Measurements from ENCODE around the gene PDGFB.

The PDGFB gene

DNA sequence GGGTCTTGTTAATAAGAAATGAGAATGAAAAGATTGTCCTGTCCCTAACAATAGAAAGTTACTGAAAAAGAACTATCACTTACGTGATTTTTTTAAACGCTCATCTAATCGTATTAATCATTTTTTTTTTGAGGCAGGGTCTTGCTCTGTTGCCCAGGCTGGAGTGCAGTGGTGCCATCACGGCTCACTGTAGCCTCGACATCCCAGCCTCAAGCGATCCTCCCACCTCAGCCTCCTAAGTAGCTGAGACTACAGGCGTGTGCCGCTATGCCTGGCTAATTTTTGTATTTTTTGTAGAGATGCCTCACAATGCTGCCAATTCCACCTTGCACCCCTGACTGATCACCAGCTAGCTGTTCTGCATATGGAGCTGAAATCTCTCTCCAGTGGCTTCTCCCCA lies 15.7 kb downstream of the PDGFB start:
- H3K4me3 ChIP-seq (ENCODE audit: low read depth in 1 of 2, low read length in 1 of 2): no peak overlapping the region
- no peaks in the 10 kb centered on the region for H3K36me3 ChIP-seq
- no peaks in the 10 kb centered on the region for H3K4me1 ChIP-seq (ENCODE audit: control insufficient read depth in 1 of 2, insufficient read depth in 1 of 2, low read depth in 1 of 2, low read length in 1 of 2)
- TF ChIP-seq, protein P1, sequence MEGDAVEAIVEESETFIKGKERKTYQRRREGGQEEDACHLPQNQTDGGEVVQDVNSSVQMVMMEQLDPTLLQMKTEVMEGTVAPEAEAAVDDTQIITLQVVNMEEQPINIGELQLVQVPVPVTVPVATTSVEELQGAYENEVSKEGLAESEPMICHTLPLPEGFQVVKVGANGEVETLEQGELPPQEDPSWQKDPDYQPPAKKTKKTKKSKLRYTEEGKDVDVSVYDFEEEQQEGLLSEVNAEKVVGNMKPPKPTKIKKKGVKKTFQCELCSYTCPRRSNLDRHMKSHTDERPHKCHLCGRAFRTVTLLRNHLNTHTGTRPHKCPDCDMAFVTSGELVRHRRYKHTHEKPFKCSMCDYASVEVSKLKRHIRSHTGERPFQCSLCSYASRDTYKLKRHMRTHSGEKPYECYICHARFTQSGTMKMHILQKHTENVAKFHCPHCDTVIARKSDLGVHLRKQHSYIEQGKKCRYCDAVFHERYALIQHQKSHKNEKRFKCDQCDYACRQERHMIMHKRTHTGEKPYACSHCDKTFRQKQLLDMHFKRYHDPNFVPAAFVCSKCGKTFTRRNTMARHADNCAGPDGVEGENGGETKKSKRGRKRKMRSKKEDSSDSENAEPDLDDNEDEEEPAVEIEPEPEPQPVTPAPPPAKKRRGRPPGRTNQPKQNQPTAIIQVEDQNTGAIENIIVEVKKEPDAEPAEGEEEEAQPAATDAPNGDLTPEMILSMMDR (IDR thresholded peaks at IDR 0.05): no peak
- H3K27me3 ChIP-seq: peaks cover 97% of the 10 kb centered on the region
- no peak overlapping the region for H3K27ac ChIP-seq
- no peaks in the 10 kb centered on the region for H3K9me3 ChIP-seq

DNA sequence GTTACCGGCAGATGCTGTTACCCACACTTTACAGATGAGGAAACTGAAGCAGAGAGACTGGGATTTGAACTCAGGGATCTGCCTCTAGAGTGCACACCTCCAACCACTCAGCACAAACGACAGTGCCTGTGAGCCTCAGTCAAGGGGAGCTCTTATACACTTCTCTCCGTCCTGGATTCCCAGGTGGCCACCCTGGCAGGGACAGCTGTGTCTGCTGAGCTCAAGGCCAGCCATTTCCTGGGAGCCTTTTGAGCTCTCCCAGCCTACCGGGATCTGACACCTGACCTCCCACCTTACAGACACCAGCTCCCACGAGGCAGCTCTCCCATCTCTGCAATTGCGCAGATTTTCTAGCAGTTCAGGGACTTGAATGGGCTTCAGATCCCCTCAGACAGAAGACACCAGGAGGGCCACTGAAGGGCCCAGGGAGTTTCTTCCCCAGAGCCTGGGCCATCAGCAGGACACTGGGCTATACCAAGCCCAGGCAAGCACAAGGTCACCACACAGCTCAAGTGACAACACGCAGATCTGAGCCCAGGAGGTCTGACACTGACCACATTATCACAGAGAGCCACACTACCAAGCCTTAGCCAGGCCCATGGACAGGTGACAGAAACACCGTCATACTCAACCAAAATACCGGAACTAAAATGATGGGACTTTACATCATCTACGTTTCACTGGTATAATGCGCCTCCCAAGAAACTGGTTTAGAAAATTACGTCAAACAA lies 17.1 kb downstream of the PDGFB start:
- Histone ChIP-seq H3K27ac (no peak overlapping the region), H3K36me3 (no peaks in the 10 kb centered on the region), H3K4me3 (ENCODE audit: low read depth in 1 of 2, low read length in 1 of 2) (no peak overlapping the region), H3K9me3 (no peaks in the 10 kb centered on the region), H3K27me3 (peaks cover 97% of the 10 kb centered on the region), H3K4me1 (ENCODE audit: control insufficient read depth in 1 of 2, insufficient read depth in 1 of 2, low read depth in 1 of 2, low read length in 1 of 2) (no peaks in the 10 kb centered on the region)
- TF ChIP-seq, protein P1 (IDR thresholded peaks at IDR 0.05): no peak

DNA sequence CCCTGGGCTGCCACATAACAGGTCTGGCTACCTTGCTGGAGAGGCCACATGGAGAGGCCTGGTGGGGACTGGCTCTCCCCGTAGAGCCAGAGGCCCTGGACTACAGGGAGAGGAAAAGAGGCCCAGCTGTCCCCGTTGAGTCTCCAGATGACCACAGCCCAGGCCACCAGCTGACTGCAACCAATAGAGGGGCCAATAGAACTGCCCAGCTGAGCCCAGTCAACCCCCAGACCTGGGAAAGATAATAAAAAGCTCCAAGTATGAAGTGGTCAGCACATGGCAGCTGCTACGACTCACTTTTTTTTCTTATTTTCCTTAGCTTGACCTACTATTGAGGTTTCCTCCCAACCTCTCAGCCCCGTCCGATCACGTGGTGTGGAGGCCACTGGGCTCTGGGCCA lies 18.4 kb downstream of the PDGFB start:
- H3K27me3 ChIP-seq: peaks cover 97% of the 10 kb centered on the region
- TF ChIP-seq, protein P1 (IDR thresholded peaks at IDR 0.05): no peak
- H3K36me3 ChIP-seq: no peaks in the 10 kb centered on the region
- H3K27ac ChIP-seq: no peak overlapping the region
- H3K4me3 ChIP-seq (ENCODE audit: low read depth in 1 of 2, low read length in 1 of 2): no peak overlapping the region
- H3K4me1 ChIP-seq (ENCODE audit: control insufficient read depth in 1 of 2, insufficient read depth in 1 of 2, low read depth in 1 of 2, low read length in 1 of 2): no peaks in the 10 kb centered on the region
- H3K9me3 ChIP-seq: no peaks in the 10 kb centered on the region

DNA sequence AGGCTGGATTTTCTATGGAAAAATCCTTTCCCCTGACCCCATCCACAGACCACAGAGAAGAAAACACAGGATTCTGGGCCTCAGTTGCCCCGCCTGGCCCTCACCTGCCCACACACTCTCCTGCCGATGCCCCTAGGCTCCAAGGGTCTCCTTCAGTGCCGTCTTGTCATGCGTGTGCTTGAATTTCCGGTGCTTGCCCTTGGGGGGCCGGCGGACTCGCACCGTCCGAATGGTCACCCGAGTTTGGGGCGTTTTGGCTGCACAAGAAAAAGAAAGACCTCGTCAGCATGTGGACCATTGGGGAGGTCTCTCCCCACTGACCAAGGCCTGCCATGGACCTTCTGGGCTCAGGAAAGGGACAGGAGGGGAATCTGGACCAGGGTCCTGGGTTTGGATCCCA lies 19.2 kb downstream of the PDGFB start:
- peaks cover 96% of the 10 kb centered on the region for H3K27me3 ChIP-seq
- TF ChIP-seq, protein P1 (IDR thresholded peaks at IDR 0.05): no peak

DNA sequence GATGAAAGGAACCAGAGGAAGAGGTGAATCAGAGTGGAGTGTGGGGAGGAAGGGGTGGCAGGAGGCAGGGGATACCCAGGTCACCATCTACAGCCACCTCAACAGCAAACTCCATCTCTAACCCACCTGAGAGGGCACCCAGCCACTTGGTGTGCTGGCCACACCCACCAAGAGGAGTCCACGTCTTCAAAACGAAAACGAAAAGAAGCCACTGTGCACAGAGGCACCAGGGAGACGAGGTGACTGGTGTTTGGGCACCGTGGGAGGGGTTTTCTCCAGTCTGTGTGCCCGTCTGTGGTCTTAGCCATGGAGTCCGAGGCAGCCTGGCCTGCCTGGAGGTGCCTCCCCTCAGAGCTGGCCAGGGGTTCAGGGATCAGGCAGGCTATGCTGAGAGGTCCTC lies 20.2 kb downstream of the PDGFB start:
- Histone ChIP-seq H3K9me3 (no peaks in the 10 kb centered on the region), H3K27me3 (peaks cover 85% of the 10 kb centered on the region), H3K36me3 (no peaks in the 10 kb centered on the region), H3K27ac (no peak overlapping the region), H3K4me1 (ENCODE audit: control insufficient read depth in 1 of 2, insufficient read depth in 1 of 2, low read depth in 1 of 2, low read length in 1 of 2) (no peaks in the 10 kb centered on the region), H3K4me3 (ENCODE audit: low read depth in 1 of 2, low read length in 1 of 2) (no peak overlapping the region)
- TF ChIP-seq, protein P1 (IDR thresholded peaks at IDR 0.05): no peak

More for the DNA sequence above, 19.2 kb downstream of the PDGFB start:
- Histone ChIP-seq H3K9me3 (no peaks in the 10 kb centered on the region), H3K36me3 (no peaks in the 10 kb centered on the region), H3K4me1 (ENCODE audit: control insufficient read depth in 1 of 2, insufficient read depth in 1 of 2, low read depth in 1 of 2, low read length in 1 of 2) (no peaks in the 10 kb centered on the region), H3K27ac (no peak overlapping the region), H3K4me3 (ENCODE audit: low read depth in 1 of 2, low read length in 1 of 2) (no peak overlapping the region)

Measured in neutrophil (primary cell).